Stimulated activated CD8-positive, alpha-beta memory T cell treated with anti-CD3 and anti-CD28 coated beads, Interleukin-15, amount 100 ng/mL, for 1 hour (primary cell): ENCODE measurements around the gene BBIP1.

ENCODE experiments used
- DNase-seq: peaks from one replicate; pipeline ENCODE4 v3.0.0-alpha.2; 2020; ENCODE audit warnings: low read depth

The BBIP1 gene

GRCh38 chr10:110918643-110919348 lies at the start of gene BBIP1:
Gene BBIP1 (minus strand): TSS chr10:110919180. CDS start chr10:110918157, 1,023 bp downstream.
- DNase-seq, result no peak

- no peak for DNase-seq
These were observed 48.7 kb upstream of the BBIP1 start for GRCh38 chr10:110967645-110968044.

GRCh38 chr10:110967009-110967630 lies 48.1 kb upstream of the BBIP1 start:
- DNase-seq, result no peak

GRCh38 chr10:110966146-110966545 lies 47.2 kb upstream of the BBIP1 start:
- no peak for DNase-seq

- no peak for DNase-seq
These were observed 46.2 kb upstream of the BBIP1 start for GRCh38 chr10:110965216-110965615.

- DNase-seq, result no peak
These were observed 45.7 kb upstream of the BBIP1 start for GRCh38 chr10:110964681-110965080.

GRCh38 chr10:110963162-110963561 lies 44.2 kb upstream of the BBIP1 start:
- no peak for DNase-seq

GRCh38 chr10:110962443-110962842 lies 43.5 kb upstream of the BBIP1 start:
- DNase-seq, result no peak

GRCh38 chr10:110960333-110960712 lies 41.3 kb upstream of the BBIP1 start:
- DNase-seq, result no peak

- DNase-seq, result no peak
These were observed 40.7 kb upstream of the BBIP1 start for GRCh38 chr10:110959379-110960332.

GRCh38 chr10:110957606-110958005 lies 38.6 kb upstream of the BBIP1 start:
- DNase-seq, result no peak

GRCh38 chr10:110951381-110951780 lies 32.4 kb upstream of the BBIP1 start:
- no peak for DNase-seq

- no peak for DNase-seq
These were observed 28.1 kb upstream of the BBIP1 start for GRCh38 chr10:110947061-110947595.

- no peak for DNase-seq
These were observed 27.5 kb upstream of the BBIP1 start for GRCh38 chr10:110946496-110946895.

GRCh38 chr10:110944792-110945396 lies 25.9 kb upstream of the BBIP1 start:
- no peak for DNase-seq

- no peak for DNase-seq
These were observed 20.4 kb upstream of the BBIP1 start for GRCh38 chr10:110939419-110939818.

GRCh38 chr10:110936757-110937156 lies 17.8 kb upstream of the BBIP1 start:
- DNase-seq, result no peak

- no peak for DNase-seq
These were observed 13.7 kb upstream of the BBIP1 start for GRCh38 chr10:110932505-110933180.

- DNase-seq, result no peak
These were observed 12.9 kb upstream of the BBIP1 start for GRCh38 chr10:110931769-110932381.

GRCh38 chr10:110927461-110927860 lies 8.5 kb upstream of the BBIP1 start:
- no peak for DNase-seq
